Measurements from ENCODE around the gene RPS5.
"Not testable (repeated sequence)": the region's sequence is repeated elsewhere in the genome, so short reads cannot be mapped to it uniquely, and the experiment has no call there.

Gene RPS5

DNA sequence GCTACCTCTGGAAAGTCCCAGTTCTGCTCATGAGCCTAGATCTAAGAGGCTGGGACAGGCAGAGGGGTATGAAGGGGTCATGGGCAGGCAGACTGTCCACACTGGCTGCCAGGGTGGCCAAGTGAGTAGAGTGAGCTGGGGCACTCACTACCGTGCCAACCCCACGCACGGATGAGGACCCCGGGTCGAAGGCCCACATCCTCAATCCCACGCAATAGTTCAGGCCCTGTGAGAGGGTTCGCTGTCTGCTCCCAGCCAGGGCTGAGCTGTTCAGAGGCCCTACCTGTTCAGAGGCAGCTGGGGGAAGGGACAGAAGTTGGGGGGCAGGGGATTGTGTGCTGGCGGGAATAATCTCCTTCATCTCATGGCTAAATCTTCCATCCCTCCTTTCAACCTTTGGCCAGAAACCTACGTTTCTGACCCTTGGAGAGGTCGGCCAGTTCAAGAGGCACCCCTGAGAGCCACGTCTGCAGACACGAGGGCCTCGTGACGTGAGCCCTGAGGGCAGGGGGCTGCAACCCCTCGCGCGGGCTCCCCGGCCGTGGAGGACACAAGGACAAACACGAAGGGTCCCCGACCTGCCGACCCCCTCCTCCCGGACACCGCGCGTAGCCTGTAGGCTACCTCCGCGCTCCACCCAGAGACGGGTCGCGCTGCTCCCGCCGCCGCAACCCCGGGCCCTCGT lies 1.0 kb upstream of the RPS5 start:
- DNase-seq = no peak

DNA sequence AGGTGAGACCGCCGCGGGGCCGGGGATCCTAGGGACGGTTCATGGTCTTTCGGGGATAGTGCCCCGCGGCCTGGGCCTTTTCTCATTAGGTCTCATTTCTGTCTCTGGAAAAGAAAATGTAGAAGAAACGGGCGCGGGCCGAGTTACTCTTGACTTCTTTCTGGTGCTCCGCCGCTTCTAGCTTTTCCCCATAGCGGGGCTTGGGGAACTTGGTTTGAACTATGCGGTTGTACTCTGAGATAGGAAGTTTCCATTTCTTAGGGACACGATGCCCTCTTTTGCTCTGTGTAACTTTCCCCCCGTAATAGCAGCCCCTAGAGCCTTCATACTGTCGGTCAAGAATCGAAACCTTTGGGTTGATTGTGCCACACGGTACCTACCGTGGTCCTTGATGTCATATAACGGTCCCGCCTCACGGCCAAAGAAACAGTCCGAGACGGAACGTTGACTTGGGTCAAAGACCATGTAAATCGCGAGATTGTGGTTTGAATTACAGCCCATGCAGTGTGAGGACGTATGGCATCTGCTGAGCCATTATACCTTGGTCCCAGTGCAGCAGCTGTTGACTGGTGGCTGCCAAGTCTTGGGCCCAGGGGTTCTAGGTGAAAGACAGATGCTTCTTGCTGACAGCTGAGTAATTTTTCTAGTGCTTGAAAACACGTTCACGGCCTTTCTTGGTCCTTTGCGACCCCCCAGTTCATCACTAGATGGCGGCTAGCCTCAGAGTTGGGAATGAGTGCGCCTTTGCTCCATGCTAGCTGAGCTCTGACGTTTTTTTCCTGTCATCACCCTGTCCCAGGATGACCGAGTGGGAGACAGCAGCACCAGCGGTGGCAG lies 487 bp downstream of the RPS5 start:
- no peak for DNase-seq

DNA sequence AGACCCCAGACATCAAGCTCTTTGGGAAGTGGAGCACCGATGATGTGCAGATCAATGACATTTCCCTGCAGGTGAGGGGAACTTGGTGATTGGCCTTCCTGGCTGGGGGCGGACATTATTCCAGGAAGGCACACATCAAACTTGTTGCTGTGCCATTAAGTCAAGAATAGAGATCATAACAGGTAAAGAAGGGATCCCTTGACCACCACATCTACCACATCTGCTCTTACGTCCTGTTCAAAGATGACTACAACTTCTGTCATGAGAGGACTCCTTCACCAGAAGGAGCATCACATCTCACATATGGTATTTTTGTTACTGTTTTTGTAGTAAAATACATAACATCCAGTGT lies 1.1 kb downstream of the RPS5 start:
- no peak for DNase-seq

DNA sequence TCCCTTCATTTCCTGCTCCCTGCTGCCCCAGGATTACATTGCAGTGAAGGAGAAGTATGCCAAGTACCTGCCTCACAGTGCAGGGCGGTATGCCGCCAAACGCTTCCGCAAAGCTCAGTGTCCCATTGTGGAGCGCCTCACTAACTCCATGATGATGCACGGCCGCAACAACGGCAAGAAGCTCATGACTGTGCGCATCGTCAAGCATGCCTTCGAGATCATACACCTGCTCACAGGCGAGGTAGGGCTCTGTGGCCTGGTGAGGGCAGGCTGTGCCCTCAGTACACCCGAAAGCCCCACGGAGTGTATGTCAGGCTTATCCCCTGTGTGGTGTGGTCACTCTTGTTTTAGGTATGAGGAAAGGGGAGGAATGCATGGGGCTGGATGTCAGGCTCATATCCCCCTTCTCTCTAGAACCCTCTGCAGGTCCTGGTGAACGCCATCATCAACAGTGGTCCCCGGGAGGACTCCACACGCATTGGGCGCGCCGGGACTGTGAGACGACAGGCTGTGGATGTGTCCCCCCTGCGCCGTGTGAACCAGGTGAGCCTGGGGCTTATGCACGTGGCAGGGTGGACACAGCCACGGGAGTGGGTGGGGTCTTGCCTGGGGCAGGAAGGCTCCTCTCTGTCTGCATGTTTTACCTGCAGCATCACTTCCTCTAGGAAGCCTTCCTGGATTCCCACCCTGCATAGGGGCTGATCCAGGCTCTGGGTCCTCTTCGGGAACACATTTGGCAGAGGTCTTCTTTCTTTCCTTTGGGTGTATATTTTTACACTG lies 6.1 kb downstream of the RPS5 start:
- no peak for DNase-seq

DNA sequence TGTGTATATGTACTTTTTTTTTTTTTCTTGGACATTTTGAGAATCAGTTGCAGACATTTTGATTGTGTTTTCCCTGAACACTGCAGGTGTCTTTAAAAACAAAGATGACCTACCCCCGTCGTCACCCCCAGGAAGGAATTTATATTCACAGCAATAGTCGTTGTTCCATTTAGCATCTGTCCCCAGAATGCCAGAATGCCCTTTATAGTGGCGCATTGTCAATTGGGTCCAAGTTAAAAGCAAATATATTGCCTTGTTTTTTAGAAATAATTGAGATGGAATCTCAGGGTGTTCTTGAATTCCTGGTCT lies 6.6 kb downstream of the RPS5 start:
- no peak for DNase-seq

DNA sequence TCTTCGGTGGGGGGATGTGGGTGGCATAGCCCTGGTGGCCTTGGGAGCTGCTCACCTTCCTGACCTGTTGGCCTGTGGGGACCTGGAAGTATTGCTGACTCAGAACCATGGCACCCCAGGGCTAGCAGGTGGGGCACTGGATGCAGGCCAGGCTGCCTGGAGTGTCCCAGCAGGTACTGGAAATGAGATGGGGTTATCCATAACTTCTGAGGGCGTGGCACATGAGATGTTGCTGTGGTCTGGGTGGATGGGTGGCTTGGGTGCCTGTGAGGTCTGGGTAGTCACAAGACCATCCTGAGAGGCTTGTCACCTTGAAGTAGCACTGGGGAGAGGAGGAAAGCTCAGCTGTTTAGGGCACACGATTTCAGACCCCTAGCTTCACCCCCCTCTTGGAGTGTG lies 7.8 kb downstream of the RPS5 start:
- no peak for DNase-seq

DNA sequence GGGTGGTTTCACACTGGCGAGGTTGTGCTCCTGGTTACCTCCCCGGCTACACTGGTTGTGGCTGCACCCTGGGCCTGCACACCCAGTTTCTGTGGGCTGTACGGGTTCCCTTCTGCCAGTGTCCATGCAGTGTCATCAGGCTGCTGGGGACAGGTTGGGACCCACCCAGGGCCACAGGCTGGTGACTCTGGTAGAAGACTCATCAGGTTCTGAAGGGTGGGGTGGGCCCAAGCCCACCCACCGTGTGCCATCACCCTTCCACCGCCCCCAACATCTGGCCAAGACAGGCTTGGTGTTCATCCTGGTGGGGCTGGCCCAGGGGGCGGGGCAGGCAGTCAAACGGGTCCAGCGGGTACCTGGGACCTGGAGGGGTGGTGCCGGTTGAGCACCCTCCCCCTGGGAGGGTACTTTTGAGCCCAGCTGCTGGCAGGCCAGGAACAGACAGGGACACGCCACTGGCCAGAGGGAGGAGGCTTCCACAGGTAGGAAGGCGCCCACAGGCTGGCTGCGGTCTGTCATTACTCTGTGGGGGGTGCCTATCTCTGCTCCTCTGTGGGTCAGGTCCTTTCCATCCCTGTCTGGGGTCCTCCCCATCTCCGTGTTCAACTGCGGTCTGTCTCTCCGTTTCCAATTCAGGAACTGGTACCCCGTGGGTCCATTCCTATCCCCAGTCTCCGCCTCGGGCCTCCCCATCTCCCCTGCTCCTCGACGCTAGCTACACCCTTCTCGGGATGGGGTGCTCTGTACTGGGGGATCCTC lies 8.3 kb downstream of the RPS5 start, which contains the start of gene RNF225:
Gene RNF225, plus strand, starts transcription at position 437 of the 759 bp plus-strand sequence. CDS start 434 bp downstream, outside the sequence.
- DNase-seq = no peak

DNA sequence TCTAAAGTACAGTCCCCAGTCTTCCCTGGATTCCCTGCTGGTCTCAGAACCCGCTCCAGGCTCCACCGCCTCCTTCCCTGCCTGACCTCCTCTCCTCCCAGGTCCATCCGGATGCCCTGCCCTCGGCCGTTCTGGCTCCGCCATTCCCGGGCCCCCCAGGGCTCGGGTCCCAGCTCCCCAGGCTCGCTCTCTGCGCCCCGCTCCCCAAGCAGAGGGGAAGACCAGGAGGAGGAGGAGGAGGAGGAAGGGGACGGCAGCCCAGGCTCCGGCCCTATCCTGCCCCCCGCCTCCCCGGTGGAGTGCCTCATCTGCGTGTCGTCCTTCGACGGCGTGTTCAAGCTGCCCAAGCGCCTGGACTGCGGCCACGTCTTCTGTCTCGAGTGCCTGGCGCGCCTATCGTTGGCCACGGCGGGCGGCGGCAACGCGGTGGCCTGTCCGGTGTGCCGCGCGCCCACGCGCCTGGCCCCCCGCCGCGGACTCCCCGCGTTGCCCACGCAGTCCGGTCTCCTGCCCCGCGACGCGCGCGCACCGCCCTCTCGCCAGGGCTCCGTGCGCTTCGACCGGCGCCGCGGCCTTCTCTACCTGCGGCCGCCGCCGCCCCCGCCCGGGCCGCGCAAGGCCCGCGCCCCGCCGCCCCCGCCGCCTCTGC lies 9.0 kb downstream of the RPS5 start:
- no peak for DNase-seq

DNA sequence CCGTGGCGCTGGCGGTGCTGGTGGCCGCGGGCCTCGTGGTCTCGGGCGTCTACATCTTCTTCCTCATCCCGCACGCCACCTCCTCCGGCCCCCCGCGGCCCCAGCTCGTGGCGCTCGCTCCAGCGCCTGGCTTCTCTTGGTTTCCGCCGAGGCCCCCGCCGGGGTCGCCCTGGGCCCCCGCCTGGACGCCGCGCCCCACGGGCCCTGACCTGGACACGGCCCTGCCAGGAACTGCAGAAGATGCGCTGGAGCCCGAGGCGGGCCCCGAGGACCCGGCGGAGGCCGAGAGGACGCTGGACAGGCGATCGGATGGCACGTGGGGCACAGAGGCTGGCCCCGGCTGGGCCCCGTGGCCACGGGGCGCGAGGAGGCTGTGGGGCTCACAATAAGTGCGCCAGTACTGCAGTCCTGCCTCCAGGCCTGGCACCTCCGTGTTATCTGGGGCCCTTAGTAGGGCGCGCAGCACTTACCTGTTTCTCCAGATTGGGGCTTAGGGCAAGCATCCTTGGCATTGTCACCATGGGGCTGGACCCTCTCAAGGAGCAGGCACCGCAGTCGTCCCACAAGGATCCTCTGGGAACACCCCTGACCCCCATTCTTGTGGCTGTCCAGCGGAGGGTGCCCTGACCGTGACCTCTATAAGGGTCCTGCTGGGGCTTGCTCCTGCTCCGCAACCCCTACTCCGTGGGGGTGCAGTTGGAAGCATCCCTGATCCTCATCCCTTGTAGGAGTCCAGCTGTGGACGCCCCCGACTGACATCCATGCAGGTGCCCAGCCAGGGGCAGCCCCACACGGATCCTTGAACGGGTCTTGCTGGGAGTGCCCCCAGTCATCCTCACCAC lies 9.8 kb downstream of the RPS5 start:
- DNase-seq = no peak

DNA sequence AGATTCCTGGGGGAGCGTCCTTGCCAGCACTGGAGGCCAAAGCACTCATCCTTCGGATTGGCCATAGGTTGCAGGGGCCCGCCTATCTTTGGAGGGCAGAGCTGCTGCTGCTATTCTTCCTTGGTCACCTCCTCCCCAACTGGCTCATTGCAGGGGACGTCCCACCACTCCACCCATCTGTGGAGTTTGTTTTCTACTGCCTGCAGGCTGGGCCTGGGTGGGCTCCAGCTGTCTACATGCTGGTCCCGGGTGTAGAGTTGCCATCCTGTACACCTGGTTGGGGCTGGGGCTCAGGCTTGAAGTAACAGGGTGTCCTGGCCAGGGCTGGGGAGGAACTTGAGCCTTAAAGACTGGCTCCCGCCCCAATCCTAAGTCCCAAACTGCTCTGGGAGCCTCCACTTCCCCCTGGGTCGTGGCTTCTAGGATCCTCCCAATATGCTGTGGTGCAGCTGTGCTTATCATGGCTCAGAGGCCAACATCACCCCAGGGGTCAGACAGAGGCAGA lies 10.5 kb downstream of the RPS5 start:
- no peak for DNase-seq

DNA sequence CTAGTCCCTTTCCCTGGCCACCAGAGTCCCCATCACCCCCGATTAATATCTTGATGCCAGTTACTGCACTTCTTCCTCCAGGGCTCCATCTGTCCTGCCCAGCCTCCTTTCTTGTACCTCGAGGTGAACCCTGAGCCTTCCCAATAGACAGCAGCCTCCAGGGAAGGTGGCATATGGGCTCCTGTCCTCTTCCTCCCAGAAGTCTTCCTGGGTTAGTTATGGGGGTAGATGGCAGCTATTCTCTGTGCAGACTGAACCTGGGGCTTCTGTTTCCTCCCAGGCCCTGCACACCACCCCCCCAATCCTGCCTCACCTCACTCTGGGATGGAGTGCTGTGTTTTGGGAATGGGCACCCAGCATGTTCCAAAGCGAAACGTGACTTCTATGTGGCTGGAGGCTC lies 11.0 kb downstream of the RPS5 start:
- DNase-seq = no peak

DNA sequence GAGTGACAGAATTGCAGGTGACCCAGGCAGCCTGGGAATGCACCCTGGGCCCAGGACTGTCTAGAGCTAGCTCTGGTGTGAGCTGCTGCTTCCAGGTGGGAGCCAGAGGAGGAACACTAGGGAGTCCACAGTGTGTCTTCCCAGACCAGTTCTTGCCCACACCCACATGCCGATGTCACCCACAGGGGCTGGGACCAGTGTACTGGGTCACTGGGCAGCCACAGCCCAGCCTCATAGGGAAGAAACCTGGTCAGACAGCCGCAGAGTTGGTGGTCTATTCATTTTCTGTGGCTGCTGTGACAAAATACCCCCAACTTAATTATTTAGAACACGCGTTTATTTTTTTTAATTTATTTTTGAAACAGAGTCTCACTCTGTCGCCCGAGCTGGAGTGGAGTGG lies 11.5 kb downstream of the RPS5 start:
- DNase-seq = no peak

DNA sequence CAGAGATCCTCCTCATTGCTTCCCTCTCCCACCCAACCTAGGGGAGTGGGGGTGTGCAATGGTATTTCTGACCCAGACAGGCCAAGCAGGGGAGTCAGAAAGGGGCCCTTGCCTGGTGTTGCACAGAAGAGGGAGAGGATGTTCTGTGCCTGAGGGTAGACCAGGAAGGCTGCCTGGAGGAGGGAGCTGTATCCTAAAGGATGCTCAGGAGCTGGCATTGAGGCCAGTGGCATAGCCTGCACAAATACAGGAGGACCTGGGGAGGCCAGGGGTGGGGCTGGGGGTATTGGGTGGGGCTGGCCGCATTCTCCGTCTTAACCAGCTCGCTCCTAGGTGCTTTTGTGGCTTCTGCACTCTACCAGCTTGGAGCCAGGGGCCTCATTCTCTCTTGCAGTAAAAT lies 12.8 kb downstream of the RPS5 start:
- no peak for DNase-seq

DNA sequence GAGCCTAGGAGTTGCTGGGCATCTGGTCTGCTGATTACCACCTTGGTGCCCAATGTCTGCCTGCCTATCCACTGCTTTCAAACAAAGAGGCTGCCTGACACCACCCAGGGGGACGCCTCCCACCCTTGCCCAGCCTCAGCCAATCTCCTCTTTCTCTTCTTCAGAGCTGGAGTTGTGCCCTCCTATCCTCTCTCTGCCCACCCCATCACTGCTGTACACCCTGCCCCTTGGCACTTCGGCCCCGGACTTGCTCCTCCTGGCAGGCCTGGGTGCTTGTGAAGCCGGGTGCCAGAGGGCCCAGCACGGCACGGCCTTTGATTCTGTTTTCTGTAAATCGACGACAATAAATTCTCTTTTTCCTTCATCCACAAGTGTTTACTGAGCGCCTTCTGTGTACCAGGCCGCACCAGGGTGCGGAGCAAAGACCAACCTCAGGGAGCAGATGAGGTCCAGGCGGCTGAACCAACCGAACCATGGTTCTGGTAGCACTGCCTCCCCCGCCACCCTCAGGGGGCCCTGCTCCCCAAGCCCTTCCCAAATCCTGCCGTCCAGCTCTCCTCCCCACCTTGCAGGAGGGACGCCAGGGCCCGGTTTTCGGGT lies 13.3 kb downstream of the RPS5 start:
- DNase-seq = no peak

DNA sequence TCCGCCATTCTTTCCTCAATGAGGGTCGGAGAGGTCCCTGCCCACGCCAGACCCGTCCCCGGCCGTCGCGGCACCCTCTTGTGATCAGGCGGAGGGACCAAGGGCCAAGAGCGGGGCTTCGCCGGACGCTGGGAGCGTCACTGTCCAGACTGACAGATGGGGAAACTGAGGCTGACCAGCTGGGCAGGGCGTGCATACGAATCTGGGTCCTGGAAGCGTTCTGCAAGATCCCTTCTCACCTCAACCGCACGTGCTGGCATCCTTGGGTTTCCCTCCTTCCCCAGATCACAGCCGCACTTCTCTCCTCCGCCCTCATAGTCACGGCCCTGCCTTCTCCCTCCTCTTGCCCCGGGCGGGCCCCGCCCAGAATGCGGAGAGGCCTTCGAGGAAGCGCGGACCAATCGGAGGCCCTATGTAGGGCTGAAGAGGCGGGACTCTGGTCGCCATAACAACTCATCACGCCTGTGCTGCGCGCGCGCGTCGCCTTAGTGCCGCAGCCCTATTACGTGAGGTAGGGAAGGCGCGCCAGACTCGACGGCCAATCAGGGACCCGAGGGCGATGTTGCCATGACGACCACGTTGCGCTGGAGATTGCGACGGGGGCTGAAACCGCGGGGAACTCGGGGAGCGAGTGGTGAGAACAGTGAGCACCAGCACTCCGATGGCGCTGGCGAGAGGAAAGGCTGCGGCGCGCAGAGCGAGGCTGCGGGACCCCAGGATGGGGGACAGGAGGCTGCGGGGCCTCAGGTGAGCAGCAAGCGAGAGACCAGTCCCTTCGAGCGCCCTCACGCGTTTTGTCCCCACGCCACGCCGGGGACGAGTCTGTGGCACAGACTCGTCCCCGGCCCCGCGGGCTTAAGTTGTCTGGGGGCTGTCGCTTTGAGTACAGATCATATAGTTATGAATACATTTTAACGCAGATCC lies 14.1 kb downstream of the RPS5 start:
- peak; percentile 100 for DNase-seq

DNA sequence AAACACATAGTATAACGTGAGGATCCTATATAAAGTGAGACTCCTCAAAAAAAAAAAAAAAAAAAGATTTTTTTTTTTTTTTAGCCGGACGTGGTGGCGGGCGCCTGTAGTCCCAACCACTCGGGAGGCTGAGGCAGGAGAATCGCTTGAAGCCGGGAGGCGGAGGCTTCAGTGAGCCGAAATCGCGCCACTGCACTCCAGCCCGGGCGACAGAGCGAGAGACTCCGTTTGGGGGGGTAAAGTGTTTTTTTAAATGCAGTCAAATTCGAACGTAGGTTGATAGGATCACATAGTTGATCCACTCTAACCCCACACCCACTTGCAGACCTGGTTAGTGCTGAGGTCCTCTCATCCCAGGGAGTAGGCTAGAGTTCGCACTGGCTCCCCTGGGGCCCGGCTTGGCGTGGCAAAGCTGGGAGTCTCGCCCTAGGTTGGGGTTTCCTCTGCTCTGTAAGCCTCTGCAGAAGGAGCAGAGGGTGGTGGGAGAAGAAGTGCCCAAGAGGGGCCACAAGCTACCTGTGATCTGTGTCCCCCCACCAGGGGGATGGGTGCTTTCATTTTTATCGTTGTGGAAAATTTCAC lies 14.9 kb downstream of the RPS5 start:
- DNase-seq = no peak

DNA sequence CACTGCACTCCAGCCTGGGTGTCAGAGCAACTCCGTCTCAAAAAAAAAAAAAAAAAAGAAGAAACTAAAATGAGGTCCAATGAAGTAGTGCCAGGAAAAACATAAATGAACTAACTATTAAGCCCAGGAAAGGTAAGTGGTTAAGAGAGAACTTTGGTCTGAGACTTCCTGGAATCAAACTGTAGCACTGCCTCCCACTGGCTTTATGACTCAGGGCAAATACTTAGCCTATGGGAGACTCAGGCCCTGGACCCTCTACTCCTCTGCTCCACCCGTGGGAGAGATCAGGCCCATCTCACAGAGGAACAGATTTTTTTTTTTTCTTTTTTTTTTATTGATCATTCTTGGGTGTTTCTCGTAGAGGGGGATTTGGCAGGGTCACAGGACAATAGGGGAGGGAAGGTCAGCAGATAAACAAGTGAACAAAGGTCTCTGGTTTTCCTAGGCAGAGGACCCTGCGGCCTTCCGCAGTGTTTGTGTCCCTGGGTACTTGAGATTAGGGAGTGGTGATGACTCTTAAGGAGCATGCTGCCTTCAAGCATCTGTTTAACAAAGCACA lies 16.9 kb downstream of the RPS5 start:
- not testable (repeated sequence) for DNase-seq

DNA sequence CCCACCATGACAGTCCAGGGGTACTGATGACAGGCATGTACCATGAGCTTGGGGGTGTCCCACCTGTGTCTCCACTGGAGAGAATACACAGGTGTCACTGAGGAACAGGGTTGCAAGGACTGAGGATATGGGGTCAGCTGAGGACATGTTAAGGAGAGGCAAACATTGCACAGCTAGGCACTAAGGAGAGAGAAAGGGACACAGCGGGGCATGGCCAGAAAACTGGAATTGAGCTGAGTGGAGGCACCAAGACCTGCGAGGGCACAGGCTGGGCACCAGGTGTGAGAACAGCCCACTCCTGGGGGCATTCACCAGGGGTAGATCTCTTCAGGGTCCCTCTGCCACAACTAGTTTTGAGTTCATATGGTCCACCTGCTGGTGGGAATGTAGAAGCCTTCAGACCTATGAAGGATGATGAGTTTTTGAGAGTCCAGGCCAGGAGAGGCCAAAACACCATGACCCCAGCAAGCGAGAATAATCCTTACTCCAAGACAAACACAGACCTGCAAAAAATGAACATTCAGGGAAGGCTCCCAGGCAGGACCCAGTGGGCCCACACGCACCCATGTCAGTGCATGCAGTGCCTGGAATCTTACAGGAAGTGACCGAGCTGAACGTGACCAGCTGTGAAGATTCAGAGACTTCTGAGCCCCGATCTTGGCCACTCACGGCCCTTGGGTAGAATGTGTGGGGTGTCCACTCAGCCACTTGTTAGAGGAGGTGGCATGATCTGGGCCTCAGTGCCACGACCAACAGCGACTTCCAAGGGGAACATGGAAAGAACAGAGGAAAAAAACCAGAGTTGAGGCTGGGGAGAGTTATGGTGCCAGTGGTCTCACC lies 20.0 kb downstream of the RPS5 start:
- no peak for DNase-seq

Measured in CD4-positive, alpha-beta T cell treated with Interleukin-21 for 1 hour (primary cell).